Mesenchymal stem cell (in vitro differentiated cells and primary cell): ENCODE measurements around the gene TK2.
A peak's percentile ranks its signal among the peaks of the same experiment; 100 is the strongest.

Experiments
- DNase-seq: peaks from one replicate; pipeline ENCODE4 v3.0.0-alpha.2; 2013
- H2AFZ ChIP-seq: one replicate; pipeline ENCODE4 v1.6.1; 2013; ENCODE audit warnings: low read depth, mild to moderate bottlenecking, control low read depth, inconsistent platforms, low read length, moderate library complexity
- H2AK5ac ChIP-seq: 2 replicates; pipeline ENCODE4 v1.6.1; 2013; ENCODE audit warnings: low read length, moderate library complexity, mild to moderate bottlenecking, inconsistent platforms; ENCODE audit not compliant: severe bottlenecking
- H2BK120ac ChIP-seq: one replicate; pipeline ENCODE4 v1.6.1; 2013; ENCODE audit warnings: low read depth, mild to moderate bottlenecking, inconsistent platforms, low read length, moderate library complexity
- H2BK12ac ChIP-seq, 2 experiments: one replicate each; pipeline ENCODE4 v1.6.1; 2013; ENCODE audit warnings: inconsistent platforms in 2 of 2, low read length in 2 of 2, mild to moderate bottlenecking in 2 of 2, moderate library complexity in 2 of 2, control low read depth in 1 of 2
- H2BK15ac ChIP-seq: one replicate; pipeline ENCODE4 v1.6.1; 2013; ENCODE audit warnings: mild to moderate bottlenecking, low read depth, inconsistent platforms; ENCODE audit not compliant: poor library complexity, severe bottlenecking
- H2BK5ac ChIP-seq: 2 replicates; pipeline ENCODE4 v1.6.1; 2013; ENCODE audit warnings: low read depth, mild to moderate bottlenecking, low read length, control low read depth, inconsistent platforms; ENCODE audit not compliant: poor library complexity, severe bottlenecking
- H3K14ac ChIP-seq, 2 experiments: one replicate each; pipeline ENCODE4 v1.6.1; 2013; ENCODE audit warnings: inconsistent platforms in 2 of 2, low read length in 2 of 2, control low read depth in 1 of 2, mild to moderate bottlenecking in 1 of 2, moderate library complexity in 1 of 2
- H3K18ac ChIP-seq, 2 experiments: one replicate each; pipeline ENCODE4 v1.6.1; 2013; ENCODE audit warnings: inconsistent platforms in 2 of 2, low read length in 2 of 2, control low read depth in 1 of 2, low read depth in 1 of 2, mild to moderate bottlenecking in 1 of 2
- H3K23ac ChIP-seq, 2 experiments: one replicate each; pipeline ENCODE4 v1.6.1; 2013; ENCODE audit warnings: inconsistent platforms in 2 of 2, low read length in 2 of 2, mild to moderate bottlenecking in 2 of 2, moderate library complexity in 2 of 2, control low read depth in 1 of 2
- H3K27ac ChIP-seq: 2 replicates; pipeline ENCODE4 v1.5.1; 2013; ENCODE audit warnings: mild to moderate bottlenecking, moderate library complexity, low read length, control low read depth, inconsistent platforms; ENCODE audit not compliant: poor library complexity, severe bottlenecking
- H3K27me3 ChIP-seq, 2 experiments: 2 replicates each; pipeline versions ENCODE4 v1.6.1 to v1.7.0; 2013; ENCODE audit warnings: low read length in 2 of 2, mild to moderate bottlenecking in 2 of 2, moderate library complexity in 2 of 2, control low read depth in 1 of 2, inconsistent platforms in 1 of 2; ENCODE audit not compliant: control insufficient read depth in 1 of 2, insufficient read depth in 1 of 2
- H3K36me3 ChIP-seq, 2 experiments: 2 replicates each; pipeline versions ENCODE4 v1.6.1 to v1.7.0; 2013; ENCODE audit warnings: low read length in 2 of 2, control low read depth in 1 of 2, inconsistent platforms in 1 of 2, low read depth in 1 of 2, mild to moderate bottlenecking in 1 of 2; ENCODE audit not compliant: insufficient read depth in 2 of 2, control insufficient read depth in 1 of 2
- H3K4ac ChIP-seq, 2 experiments: one replicate each; pipeline ENCODE4 v1.6.1; 2013; ENCODE audit warnings: inconsistent platforms in 2 of 2, low read length in 2 of 2, mild to moderate bottlenecking in 2 of 2, moderate library complexity in 2 of 2, control low read depth in 1 of 2, low read depth in 1 of 2
- H3K4me1 ChIP-seq: 2 replicates; pipeline ENCODE4 v1.6.1; 2013; ENCODE audit warnings: low read depth, low read length, control low read depth; ENCODE audit not compliant: control insufficient read depth, insufficient read depth
- H3K4me2 ChIP-seq: 2 replicates; pipeline ENCODE4 v1.6.1; 2013; ENCODE audit warnings: low read length, mild to moderate bottlenecking, inconsistent platforms; ENCODE audit not compliant: poor library complexity, severe bottlenecking
- H3K4me3 ChIP-seq, 2 experiments: 2 replicates each; pipeline versions ENCODE4 v1.5.1 to v1.7.0; 2013; ENCODE audit warnings: low read length in 2 of 2, mild to moderate bottlenecking in 2 of 2, control low read depth in 1 of 2, low read depth in 1 of 2; ENCODE audit not compliant: insufficient read depth in 1 of 2
- H3K79me1 ChIP-seq: replicated peaks from 2 replicates; pipeline ENCODE4 v1.6.1; 2013; ENCODE audit warnings: mild to moderate bottlenecking, control low read depth, low read length, inconsistent platforms; ENCODE audit not compliant: poor library complexity, severe bottlenecking
- H3K9ac ChIP-seq: 2 replicates; pipeline ENCODE4 v1.7.0; 2013; ENCODE audit warnings: mild to moderate bottlenecking, low read length, moderate library complexity
- H3K9me3 ChIP-seq: 2 replicates; pipeline ENCODE4 v1.7.0; 2013; ENCODE audit warnings: mild to moderate bottlenecking, low read length; ENCODE audit not compliant: control insufficient read depth
- H4K8ac ChIP-seq: one replicate; pipeline ENCODE4 v1.6.1; 2013; ENCODE audit warnings: inconsistent platforms, mild to moderate bottlenecking, low read length, moderate library complexity
- H4K91ac ChIP-seq: one replicate; pipeline ENCODE4 v1.6.1; 2013; ENCODE audit warnings: mild to moderate bottlenecking, low read length, inconsistent platforms
- WGBS: methylation state at CpG from one replicate; pipeline ENCODE4 v1.1.7; 2013; ENCODE audit warnings: mixed read lengths; 5-methylcytosine and 5-hydroxymethylcytosine counted together

The TK2 gene

GRCh38 chr16:66521951-66522771 lies 27.8 kb downstream of the TK2 start:
- Histone ChIP-seq H2AFZ (no peak overlapping the region), H3K4me2 (no peak overlapping the region), H3K23ac (peak overlapping the region in 1 of 2 experiments; percentile 70), H3K14ac (peak overlapping the region in 1 of 2 experiments; percentile 18), H2BK15ac (peak overlapping the region; percentile 39), H4K8ac (peak overlapping the region; percentile 54), H3K27ac (peak overlapping the region; percentile 83), H2BK120ac (peak overlapping the region; percentile 55), H2BK5ac (peak overlapping the region; percentile 3), H3K4me3 (no peak overlapping the region), H3K18ac (peak overlapping the region; percentile 8 to 76), H3K36me3 (peaks cover 47 to 50% of the 10 kb centered on the region in 2 experiments), H3K27me3 (no peaks in the 10 kb centered on the region), H3K4me1 (peaks cover 36% of the 10 kb centered on the region), H2AK5ac (peak overlapping the region; percentile 99), H2BK12ac (peak overlapping the region; percentile 6 to 51), H3K4ac (peak overlapping the region; percentile 47), H3K9me3 (no peaks in the 10 kb centered on the region), H3K9ac (no peak overlapping the region), H4K91ac (peak overlapping the region; percentile 81), H3K79me1 (peaks cover 15% of the 10 kb centered on the region)
- peak; percentile 84 for DNase-seq
- 71% methylated on average over 17 of the region's 17 CpGs for WGBS

DNA sequence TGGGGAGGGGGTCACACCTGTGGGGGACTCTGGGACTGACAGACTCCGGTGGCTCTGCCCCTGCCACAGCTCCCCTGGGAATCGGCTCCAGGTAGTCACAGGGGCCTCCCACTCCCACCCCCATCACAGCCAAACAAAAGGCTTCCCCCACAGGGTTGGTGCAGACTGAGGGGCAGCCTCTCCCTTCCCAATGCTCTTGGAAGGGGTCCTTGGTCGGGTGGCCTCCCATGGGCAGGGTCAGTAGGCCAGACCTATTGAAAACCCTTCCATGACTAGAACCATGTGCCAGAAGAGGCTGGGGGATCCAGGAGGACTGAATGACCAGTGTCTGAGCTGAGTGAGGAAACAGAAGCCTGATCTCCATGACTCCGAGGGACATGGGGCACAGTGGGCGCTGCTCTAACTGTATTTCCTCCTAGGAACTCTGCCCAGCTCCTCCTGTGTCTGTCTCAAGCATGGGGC lies 28.6 kb downstream of the TK2 start:
- Histone ChIP-seq H3K18ac (peak overlapping the region; percentile 7 to 69), H2AFZ (no peak overlapping the region), H3K4me3 (no peak overlapping the region), H2BK120ac (peak overlapping the region; percentile 55), H3K4me2 (no peak overlapping the region), H3K23ac (peak overlapping the region in 1 of 2 experiments; percentile 71), H2AK5ac (peak overlapping the region; percentile 99), H3K9ac (no peak overlapping the region), H3K4me1 (peaks cover 39% of the 10 kb centered on the region), H3K4ac (peak overlapping the region; percentile 13 to 47), H3K27me3 (no peaks in the 10 kb centered on the region), H3K79me1 (peaks cover 15% of the 10 kb centered on the region), H2BK5ac (peak overlapping the region; percentile 75), H3K9me3 (no peaks in the 10 kb centered on the region), H3K14ac (peak overlapping the region in 1 of 2 experiments; percentile 18), H3K36me3 (peaks cover 39 to 42% of the 10 kb centered on the region in 2 experiments), H4K91ac (peak overlapping the region; percentile 44), H4K8ac (peak overlapping the region; percentile 54), H3K27ac (peak overlapping the region; percentile 83), H2BK15ac (peak overlapping the region; percentile 85), H2BK12ac (peak overlapping the region; percentile 6 to 88)
- no peak for DNase-seq
- 95% methylated on average over 5 of the region's 5 CpGs for WGBS

- peak overlapping the region; percentile 99 for H2AK5ac ChIP-seq
- WGBS, result 94% methylated on average over 12 of the region's 14 CpGs
- no peak overlapping the region for H3K14ac ChIP-seq
Observed at GRCh38 chr16:66520406-66521170, 29.3 kb downstream of the TK2 start.

More at GRCh38 chr16:66520406-66521170, 29.3 kb downstream of the TK2 start:
- Histone ChIP-seq H4K91ac (peak overlapping the region; percentile 44), H3K4me1 (peaks cover 41% of the 10 kb centered on the region), H3K4ac (no peak overlapping the region), H2BK15ac (no peak overlapping the region), H3K27ac (peak overlapping the region; percentile 19), H3K79me1 (peaks cover 15% of the 10 kb centered on the region), H2BK5ac (no peak overlapping the region), H3K9me3 (no peaks in the 10 kb centered on the region), H3K23ac (no peak overlapping the region), H2BK120ac (no peak overlapping the region), H2BK12ac (peak overlapping the region in 1 of 2 experiments; percentile 88), H3K4me2 (no peak overlapping the region), H2AFZ (no peak overlapping the region), H3K27me3 (no peaks in the 10 kb centered on the region), H3K36me3 (peaks cover 32 to 36% of the 10 kb centered on the region in 2 experiments), H3K9ac (no peak overlapping the region), H4K8ac (no peak overlapping the region), H3K18ac (peak overlapping the region in 1 of 2 experiments; percentile 69), H3K4me3 (no peak overlapping the region)
- no peak for DNase-seq
